Measurements from ENCODE around the gene SLC52A3. TPM values are rescaled to one million over a fixed set of nuclear protein-coding genes. Genes with fewer than 3 reads are reported as not detected.

SLC52A3 gene
- total and polyA plus RNA-seq, 4 donors, result 0.06 to 0.08 (median 0.06) TPM; not detected in 1

DNA sequence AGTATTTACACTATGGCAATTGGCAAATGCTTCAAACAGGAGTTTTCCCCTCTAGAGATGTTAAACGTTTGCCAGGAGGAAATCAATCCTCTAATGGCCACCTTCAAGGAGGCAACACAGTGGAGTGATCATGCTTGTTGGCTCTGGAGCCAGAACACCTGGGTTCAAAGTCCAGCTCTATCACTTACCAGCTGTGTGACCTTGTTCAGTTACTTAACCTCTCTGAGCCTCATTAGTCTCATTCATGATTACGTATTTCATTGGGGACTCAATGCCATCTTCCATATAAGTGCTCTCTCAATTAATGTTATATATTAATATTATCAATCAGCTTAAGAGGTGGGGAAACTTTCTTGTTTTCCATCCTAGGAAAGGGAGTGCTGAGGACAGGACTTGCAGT is 26.1 kb downstream of the SLC52A3 start:
- TF ChIP-seq GABPA (IDR thresholded peaks at IDR 0.05 in 1 of 2, conservative IDR thresholded peaks at IDR 0.05 in 1 of 2) (no peak), FOXA2 (IDR thresholded peaks at IDR 0.05) (no peak), JUND (IDR thresholded peaks at IDR 0.05) (no peak), TAF1 (conservative IDR thresholded peaks at IDR 0.05) (no peak), NR2F2 (IDR thresholded peaks at IDR 0.05) (no peak), SP1 (IDR thresholded peaks at IDR 0.05) (no peak), HNF4A (conservative IDR thresholded peaks at IDR 0.05) (no peak), FOXA1 (IDR thresholded peaks at IDR 0.05) (no peak), HNF4G (IDR thresholded peaks at IDR 0.05) (no peak), RXRA (IDR thresholded peaks at IDR 0.05) (no peak), EGR1 (IDR thresholded peaks at IDR 0.05; ENCODE audit: low read depth in 2 of 2) (no peak)
- TF ChIP-seq, protein P1, sequence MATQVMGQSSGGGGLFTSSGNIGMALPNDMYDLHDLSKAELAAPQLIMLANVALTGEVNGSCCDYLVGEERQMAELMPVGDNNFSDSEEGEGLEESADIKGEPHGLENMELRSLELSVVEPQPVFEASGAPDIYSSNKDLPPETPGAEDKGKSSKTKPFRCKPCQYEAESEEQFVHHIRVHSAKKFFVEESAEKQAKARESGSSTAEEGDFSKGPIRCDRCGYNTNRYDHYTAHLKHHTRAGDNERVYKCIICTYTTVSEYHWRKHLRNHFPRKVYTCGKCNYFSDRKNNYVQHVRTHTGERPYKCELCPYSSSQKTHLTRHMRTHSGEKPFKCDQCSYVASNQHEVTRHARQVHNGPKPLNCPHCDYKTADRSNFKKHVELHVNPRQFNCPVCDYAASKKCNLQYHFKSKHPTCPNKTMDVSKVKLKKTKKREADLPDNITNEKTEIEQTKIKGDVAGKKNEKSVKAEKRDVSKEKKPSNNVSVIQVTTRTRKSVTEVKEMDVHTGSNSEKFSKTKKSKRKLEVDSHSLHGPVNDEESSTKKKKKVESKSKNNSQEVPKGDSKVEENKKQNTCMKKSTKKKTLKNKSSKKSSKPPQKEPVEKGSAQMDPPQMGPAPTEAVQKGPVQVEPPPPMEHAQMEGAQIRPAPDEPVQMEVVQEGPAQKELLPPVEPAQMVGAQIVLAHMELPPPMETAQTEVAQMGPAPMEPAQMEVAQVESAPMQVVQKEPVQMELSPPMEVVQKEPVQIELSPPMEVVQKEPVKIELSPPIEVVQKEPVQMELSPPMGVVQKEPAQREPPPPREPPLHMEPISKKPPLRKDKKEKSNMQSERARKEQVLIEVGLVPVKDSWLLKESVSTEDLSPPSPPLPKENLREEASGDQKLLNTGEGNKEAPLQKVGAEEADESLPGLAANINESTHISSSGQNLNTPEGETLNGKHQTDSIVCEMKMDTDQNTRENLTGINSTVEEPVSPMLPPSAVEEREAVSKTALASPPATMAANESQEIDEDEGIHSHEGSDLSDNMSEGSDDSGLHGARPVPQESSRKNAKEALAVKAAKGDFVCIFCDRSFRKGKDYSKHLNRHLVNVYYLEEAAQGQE (IDR thresholded peaks at IDR 0.05), result no peak
- TF ChIP-seq, protein P2, sequence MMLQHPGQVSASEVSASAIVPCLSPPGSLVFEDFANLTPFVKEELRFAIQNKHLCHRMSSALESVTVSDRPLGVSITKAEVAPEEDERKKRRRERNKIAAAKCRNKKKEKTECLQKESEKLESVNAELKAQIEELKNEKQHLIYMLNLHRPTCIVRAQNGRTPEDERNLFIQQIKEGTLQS (IDR thresholded peaks at IDR 0.05), result no peak
- TF ChIP-seq, protein P3, sequence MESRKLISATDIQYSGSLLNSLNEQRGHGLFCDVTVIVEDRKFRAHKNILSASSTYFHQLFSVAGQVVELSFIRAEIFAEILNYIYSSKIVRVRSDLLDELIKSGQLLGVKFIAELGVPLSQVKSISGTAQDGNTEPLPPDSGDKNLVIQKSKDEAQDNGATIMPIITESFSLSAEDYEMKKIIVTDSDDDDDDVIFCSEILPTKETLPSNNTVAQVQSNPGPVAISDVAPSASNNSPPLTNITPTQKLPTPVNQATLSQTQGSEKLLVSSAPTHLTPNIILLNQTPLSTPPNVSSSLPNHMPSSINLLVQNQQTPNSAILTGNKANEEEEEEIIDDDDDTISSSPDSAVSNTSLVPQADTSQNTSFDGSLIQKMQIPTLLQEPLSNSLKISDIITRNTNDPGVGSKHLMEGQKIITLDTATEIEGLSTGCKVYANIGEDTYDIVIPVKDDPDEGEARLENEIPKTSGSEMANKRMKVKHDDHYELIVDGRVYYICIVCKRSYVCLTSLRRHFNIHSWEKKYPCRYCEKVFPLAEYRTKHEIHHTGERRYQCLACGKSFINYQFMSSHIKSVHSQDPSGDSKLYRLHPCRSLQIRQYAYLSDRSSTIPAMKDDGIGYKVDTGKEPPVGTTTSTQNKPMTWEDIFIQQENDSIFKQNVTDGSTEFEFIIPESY (IDR thresholded peaks at IDR 0.05), result no peak
- TF ChIP-seq, protein P4, sequence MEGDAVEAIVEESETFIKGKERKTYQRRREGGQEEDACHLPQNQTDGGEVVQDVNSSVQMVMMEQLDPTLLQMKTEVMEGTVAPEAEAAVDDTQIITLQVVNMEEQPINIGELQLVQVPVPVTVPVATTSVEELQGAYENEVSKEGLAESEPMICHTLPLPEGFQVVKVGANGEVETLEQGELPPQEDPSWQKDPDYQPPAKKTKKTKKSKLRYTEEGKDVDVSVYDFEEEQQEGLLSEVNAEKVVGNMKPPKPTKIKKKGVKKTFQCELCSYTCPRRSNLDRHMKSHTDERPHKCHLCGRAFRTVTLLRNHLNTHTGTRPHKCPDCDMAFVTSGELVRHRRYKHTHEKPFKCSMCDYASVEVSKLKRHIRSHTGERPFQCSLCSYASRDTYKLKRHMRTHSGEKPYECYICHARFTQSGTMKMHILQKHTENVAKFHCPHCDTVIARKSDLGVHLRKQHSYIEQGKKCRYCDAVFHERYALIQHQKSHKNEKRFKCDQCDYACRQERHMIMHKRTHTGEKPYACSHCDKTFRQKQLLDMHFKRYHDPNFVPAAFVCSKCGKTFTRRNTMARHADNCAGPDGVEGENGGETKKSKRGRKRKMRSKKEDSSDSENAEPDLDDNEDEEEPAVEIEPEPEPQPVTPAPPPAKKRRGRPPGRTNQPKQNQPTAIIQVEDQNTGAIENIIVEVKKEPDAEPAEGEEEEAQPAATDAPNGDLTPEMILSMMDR (IDR thresholded peaks at IDR 0.05; ENCODE audit: low read depth, low read length, missing input control), result no peak
- TF ChIP-seq, protein P5, sequence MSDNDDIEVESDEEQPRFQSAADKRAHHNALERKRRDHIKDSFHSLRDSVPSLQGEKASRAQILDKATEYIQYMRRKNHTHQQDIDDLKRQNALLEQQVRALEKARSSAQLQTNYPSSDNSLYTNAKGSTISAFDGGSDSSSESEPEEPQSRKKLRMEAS (IDR thresholded peaks at IDR 0.05), result no peak
- Histone ChIP-seq H3K27me3 (ENCODE audit: control insufficient read depth in 4 of 4, insufficient read depth in 4 of 4, low read length in 3 of 4) (peaks cover 0 to 4% (median 1%) of the 10 kb centered on the region in 4 donors), H3K36me3 (ENCODE audit: control insufficient read depth in 4 of 4, insufficient read depth in 3 of 4, low read depth in 1 of 4, low read length in 3 of 4) (no peaks in the 10 kb centered on the region), H3K4me3 (ENCODE audit: low read depth in 1 of 3, low read length in 3 of 3) (no peak overlapping the region), H3K9ac (ENCODE audit: low read depth in 1 of 2, low read length in 2 of 2) (no peak overlapping the region), H3K9me3 (ENCODE audit: control insufficient read depth in 4 of 4, low read length in 3 of 4) (peaks cover 2 to 12% (median 5%) of the 10 kb centered on the region in 4 donors), H3K27ac (ENCODE audit: low read depth in 1 of 2, low read length in 2 of 2) (no peak overlapping the region), H3K4me1 (ENCODE audit: control insufficient read depth in 4 of 4, insufficient read depth in 4 of 4, low read length in 3 of 4) (no peaks in the 10 kb centered on the region)
- DNase-seq (ENCODE audit: low spot score), result no peak
- WGBS, result 60% methylated on average over 2 of the region's 2 CpGs

DNA sequence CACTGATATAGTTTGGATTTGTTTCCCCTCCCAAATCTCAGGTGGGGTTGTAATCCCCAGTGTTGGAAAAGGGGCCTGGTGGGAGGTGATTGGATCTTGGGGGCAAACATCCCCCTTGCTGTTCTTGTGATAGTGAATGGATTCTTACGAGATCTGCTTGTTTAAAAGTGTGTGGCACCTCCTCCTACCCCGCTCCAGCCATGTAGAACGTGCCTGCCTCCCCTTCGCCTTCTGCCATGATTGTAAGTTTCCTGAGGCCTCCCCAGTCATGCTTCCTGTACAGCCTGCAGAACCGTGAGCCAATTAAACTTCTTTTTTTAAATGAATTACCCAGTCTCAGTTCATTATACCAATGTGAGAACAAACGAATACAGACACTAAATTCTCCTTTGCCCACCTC is 26.7 kb downstream of the SLC52A3 start:
- no peak for DNase-seq (ENCODE audit: low spot score)
- no peak overlapping the region for H3K9ac ChIP-seq (ENCODE audit: low read depth in 1 of 2, low read length in 2 of 2)
- no peaks in the 10 kb centered on the region for H3K4me1 ChIP-seq (ENCODE audit: control insufficient read depth in 4 of 4, insufficient read depth in 4 of 4, low read length in 3 of 4)
- no peak overlapping the region for H3K27ac ChIP-seq (ENCODE audit: low read depth in 1 of 2, low read length in 2 of 2)
- peaks cover 2 to 11% (median 5%) of the 10 kb centered on the region in 4 donors for H3K9me3 ChIP-seq (ENCODE audit: control insufficient read depth in 4 of 4, low read length in 3 of 4)
- no peak overlapping the region for H3K4me3 ChIP-seq (ENCODE audit: low read depth in 1 of 3, low read length in 3 of 3)
- WGBS, result 82% methylated on average over 6 of the region's 6 CpGs
- peaks cover 0 to 4% (median 1%) of the 10 kb centered on the region in 4 donors for H3K27me3 ChIP-seq (ENCODE audit: control insufficient read depth in 4 of 4, insufficient read depth in 4 of 4, low read length in 3 of 4)
- no peaks in the 10 kb centered on the region for H3K36me3 ChIP-seq (ENCODE audit: control insufficient read depth in 4 of 4, insufficient read depth in 3 of 4, low read depth in 1 of 4, low read length in 3 of 4)
- TF ChIP-seq, protein P5 (IDR thresholded peaks at IDR 0.05), result no peak
- TF ChIP-seq EGR1 (IDR thresholded peaks at IDR 0.05; ENCODE audit: low read depth in 2 of 2), result no peak
- TF ChIP-seq, protein P1 (IDR thresholded peaks at IDR 0.05), result no peak
- TF ChIP-seq GABPA (IDR thresholded peaks at IDR 0.05 in 1 of 2, conservative IDR thresholded peaks at IDR 0.05 in 1 of 2), result no peak
- no peak for TF ChIP-seq HNF4A (conservative IDR thresholded peaks at IDR 0.05)
- TF ChIP-seq, protein P4 (IDR thresholded peaks at IDR 0.05; ENCODE audit: low read depth, low read length, missing input control), result no peak
- no peak for TF ChIP-seq HNF4G (IDR thresholded peaks at IDR 0.05)
- TF ChIP-seq FOXA1 (IDR thresholded peaks at IDR 0.05), result no peak
